A549 (cell line): ENCODE measurements around the gene TIGD1.

Experiments
- BCL3 ChIP-seq: fragments of >200 bp; sonication (Bioruptor Twin); formaldehyde crosslinking; IDR thresholded peaks from 3 replicates; pipeline ENCODE4 v1.6.1; 2016
- CBX8 ChIP-seq: fragments of 200-600 bp; sonication (generic); IDR thresholded peaks from 2 replicates; pipeline ENCODE4 v1.6.1; 2016
- CHD2 ChIP-seq: fragments of 150-350 bp; IDR thresholded peaks from 2 replicates; pipeline ENCODE4 v1.6.1; 2014; ENCODE audit warnings: low read length; ENCODE audit not compliant: partially characterized antibody
- CTCF ChIP-seq: fragments of >200 bp; sonication (Bioruptor Twin); formaldehyde crosslinking; IDR thresholded peaks from 3 replicates; pipeline ENCODE4 v1.5.1; 2016
- ELK1 ChIP-seq: fragments of 150-350 bp; IDR thresholded peaks from 2 replicates; pipeline ENCODE4 v1.6.1; 2014; ENCODE audit warnings: low read depth, mild to moderate bottlenecking, low read length
- HEYL ChIP-seq: fragments of 250-450 bp; sonication (Bioruptor Pico); IDR thresholded peaks from 2 replicates; pipeline ENCODE4 v1.8.0; 2021; ENCODE audit warnings: mild to moderate bottlenecking, moderate library complexity
- JUN ChIP-seq, 2 experiments: fragments of >200 bp; sonication (Bioruptor Twin); formaldehyde crosslinking; IDR thresholded peaks; 2 replicates in 1 of 2; 3 replicates in 1 of 2; pipeline ENCODE4 v1.6.1; 2016 to 2017
- MAFK ChIP-seq: fragments of 450-650 bp; IDR thresholded peaks from 2 replicates; pipeline ENCODE4 v1.6.1; 2014; ENCODE audit not compliant: partially characterized antibody
- MYC ChIP-seq: IDR thresholded peaks from 2 replicates; pipeline ENCODE4 v1.6.1; 2012; ENCODE audit warnings: mild to moderate bottlenecking, inconsistent platforms, low read length, improper control_type of control experiment, borderline replicate concordance
- NPAS2 ChIP-seq: fragments of 250-450 bp; sonication (Bioruptor Pico); IDR thresholded peaks from 2 replicates; pipeline ENCODE4 v1.8.0; 2022; ENCODE audit warnings: mild to moderate bottlenecking, moderate library complexity, borderline replicate concordance
- POLR2A ChIP-seq: IDR thresholded peaks from 2 replicates; pipeline ENCODE4 v1.6.1; 2012; ENCODE audit warnings: mild to moderate bottlenecking, low read length
- POLR2AphosphoS2 ChIP-seq: conservative IDR thresholded peaks from 2 replicates; pipeline ENCODE4 v1.6.1; 2012; ENCODE audit warnings: low read length, improper control_type of control experiment, inconsistent platforms
- SMC3 ChIP-seq: fragments of >200 bp; sonication (Bioruptor Twin); formaldehyde crosslinking; IDR thresholded peaks from 3 replicates; pipeline ENCODE4 v1.6.1; 2018; ENCODE audit warnings: inconsistent platforms
- USF2 ChIP-seq: fragments of 450-650 bp; IDR thresholded peaks from 2 replicates; pipeline ENCODE4 v1.6.1; 2014; ENCODE audit warnings: antibody characterized with exemption

- TF ChIP-seq CTCF, result no peak
- no peak for TF ChIP-seq POLR2A
- no peak for TF ChIP-seq NPAS2
- no peak for TF ChIP-seq BCL3
- TF ChIP-seq JUN (IDR thresholded peaks at IDR 0.05), result no peak
- no peak for TF ChIP-seq USF2
- no peak for TF ChIP-seq MAFK
- TF ChIP-seq POLR2AphosphoS2, result no peak
- no peak for TF ChIP-seq HEYL (CRISPR knock-in tag)
- TF ChIP-seq ELK1, result no peak
- TF ChIP-seq SMC3, result no peak
- no peak for TF ChIP-seq CBX8
- no peak for TF ChIP-seq MYC
- no peak for TF ChIP-seq CHD2
Observed at GRCh38 chr2:232549655-232550353, 553 bp downstream of the TIGD1 start.
